ENCODE results near the gene TROAP. TPM values are rescaled to one million over a fixed set of nuclear protein-coding genes. Genes with fewer than 3 reads are reported as not detected.

Gene TROAP
- total and polyA plus RNA-seq, 9 of the 15 experiments (the other 6 are each of a cell fraction or from before 2014, with no cell fraction given), result 46.4 to 171 (median 59.8) TPM

DNA sequence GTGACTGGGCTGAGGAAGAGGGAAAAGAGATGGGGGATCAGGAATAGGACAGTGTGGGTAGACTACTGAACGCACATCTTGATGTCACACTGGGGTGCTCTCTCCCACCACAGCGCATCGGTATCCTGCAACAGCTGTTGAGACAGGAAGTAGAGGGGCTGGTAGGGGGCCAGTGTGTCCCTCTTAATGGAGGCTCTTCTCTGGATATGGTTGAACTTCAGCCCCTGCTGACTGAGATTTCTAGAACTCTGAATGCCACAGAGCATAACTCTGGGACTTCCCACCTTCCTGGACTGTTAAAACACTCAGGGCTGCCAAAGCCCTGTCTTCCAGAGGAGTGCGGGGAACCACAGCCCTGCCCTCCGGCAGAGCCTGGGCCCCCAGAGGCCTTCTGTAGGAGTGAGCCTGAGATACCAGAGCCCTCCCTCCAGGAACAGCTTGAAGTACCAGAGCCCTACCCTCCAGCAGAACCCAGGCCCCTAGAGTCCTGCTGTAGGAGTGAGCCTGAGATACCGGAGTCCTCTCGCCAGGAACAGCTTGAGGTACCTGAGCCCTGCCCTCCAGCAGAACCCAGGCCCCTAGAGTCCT, 7.1 kb downstream of the TROAP start:
- DNase-seq (ENCODE audit: extremely low read depth in 1 of 4, low spot score in 3 of 4) (no peak), ATAC-seq (no peak), FAIRE-seq (no peak)
- no peaks in the 10 kb centered on the region for H3K9me3 ChIP-seq (replicated peaks; ENCODE audit: control insufficient read depth, insufficient read depth, low read depth, low read length)
- no peak overlapping the region for H3K4me2 ChIP-seq (ENCODE audit: insufficient read depth, low read length)
- H3K4me3 ChIP-seq, result no peak overlapping the region
- TF ChIP-seq ZFP36 (IDR thresholded peaks at IDR 0.05; ENCODE audit: low read depth, low read length, partially characterized antibody) (no peak), LCOR (CRISPR knock-in tag; IDR thresholded peaks at IDR 0.05) (no peak), ZFP1 (CRISPR knock-in tag; IDR thresholded peaks at IDR 0.05) (no peak), MCM5 (IDR thresholded peaks at IDR 0.05; ENCODE audit: low read depth) (no peak), FOXK1 (CRISPR knock-in tag; IDR thresholded peaks at IDR 0.05; ENCODE audit: borderline replicate concordance) (no peak), MXI1 (IDR thresholded peaks at IDR 0.05; ENCODE audit: low read depth, low read length) (no peak), NRF1 (conservative IDR thresholded peaks at IDR 0.05 in 1 of 2, IDR thresholded peaks at IDR 0.05 in 1 of 2) (no peak)
- TF ChIP-seq, protein P1, sequence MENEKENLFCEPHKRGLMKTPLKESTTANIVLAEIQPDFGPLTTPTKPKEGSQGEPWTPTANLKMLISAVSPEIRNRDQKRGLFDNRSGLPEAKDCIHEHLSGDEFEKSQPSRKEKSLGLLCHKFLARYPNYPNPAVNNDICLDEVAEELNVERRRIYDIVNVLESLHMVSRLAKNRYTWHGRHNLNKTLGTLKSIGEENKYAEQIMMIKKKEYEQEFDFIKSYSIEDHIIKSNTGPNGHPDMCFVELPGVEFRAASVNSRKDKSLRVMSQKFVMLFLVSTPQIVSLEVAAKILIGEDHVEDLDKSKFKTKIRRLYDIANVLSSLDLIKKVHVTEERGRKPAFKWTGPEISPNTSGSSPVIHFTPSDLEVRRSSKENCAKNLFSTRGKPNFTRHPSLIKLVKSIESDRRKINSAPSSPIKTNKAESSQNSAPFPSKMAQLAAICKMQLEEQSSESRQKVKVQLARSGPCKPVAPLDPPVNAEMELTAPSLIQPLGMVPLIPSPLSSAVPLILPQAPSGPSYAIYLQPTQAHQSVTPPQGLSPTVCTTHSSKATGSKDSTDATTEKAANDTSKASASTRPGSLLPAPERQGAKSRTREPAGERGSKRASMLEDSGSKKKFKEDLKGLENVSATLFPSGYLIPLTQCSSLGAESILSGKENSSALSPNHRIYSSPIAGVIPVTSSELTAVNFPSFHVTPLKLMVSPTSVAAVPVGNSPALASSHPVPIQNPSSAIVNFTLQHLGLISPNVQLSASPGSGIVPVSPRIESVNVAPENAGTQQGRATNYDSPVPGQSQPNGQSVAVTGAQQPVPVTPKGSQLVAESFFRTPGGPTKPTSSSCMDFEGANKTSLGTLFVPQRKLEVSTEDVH (IDR thresholded peaks at IDR 0.05; ENCODE audit: low read depth, partially characterized antibody), result no peak
- TF ChIP-seq, protein P2, sequence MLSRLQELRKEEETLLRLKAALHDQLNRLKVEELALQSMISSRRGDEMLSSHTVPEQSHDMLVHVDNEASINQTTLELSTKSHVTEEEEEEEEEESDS (CRISPR knock-in tag; IDR thresholded peaks at IDR 0.05), result no peak
- H3K27me3 ChIP-seq (ENCODE audit: control insufficient read depth in 2 of 2, insufficient read depth in 2 of 2, low read length in 2 of 2), result no peaks in the 10 kb centered on the region
- no peak overlapping the region for H3K27ac ChIP-seq (ENCODE audit: extremely low read depth, low read depth, low read length)
- ChIA-PET CTCF (ENCODE audit: low intra/inter-chr PET ratio) (interaction anchor here (0.7 to 1.4 kb wide), 2 partner anchors 12 to 17 kb away, joined by 3 to 8 read pairs; partner anchors contain the start of gene DNAJC22), POLR2A (interaction anchor here (0.6 kb wide), 1 partner anchor 42 kb away, joined by 5 read pairs; no protein-coding TSS in a partner anchor)
- BruUV-seq (replicated peaks), result no TSS peak
- peaks cover 3% of the 10 kb centered on the region for H3K9me1 ChIP-seq (ENCODE audit: control insufficient read depth, insufficient read depth, low read length)
- H2AFZ ChIP-seq (ENCODE audit: low read depth, low read length), result no peak overlapping the region
- 88% methylated on average over 7 of the region's 7 CpGs for WGBS (ENCODE audit: insufficient coverage, low coverage, missing lambda C conversion rate)
- H3K79me2 ChIP-seq (ENCODE audit: control insufficient read depth, insufficient read depth, low read length), result no peaks in the 10 kb centered on the region
- peaks cover 60% of the 10 kb centered on the region; the same call in 2 of the 3 replicates for H3K36me3 ChIP-seq (ENCODE audit: control insufficient read depth, insufficient read depth, low read length)
- H3K9ac ChIP-seq (ENCODE audit: insufficient read depth in 1 of 2, low read depth in 2 of 2, low read length in 2 of 2), result no peak overlapping the region; a peak in 1 of 4 replicates
- no peaks in the 10 kb centered on the region for H4K20me1 ChIP-seq (replicated peaks; ENCODE audit: control insufficient read depth, insufficient read depth, low read length)
- H3K4me1 ChIP-seq (replicated peaks in 1 of 2; ENCODE audit: control insufficient read depth in 2 of 2, insufficient read depth in 2 of 2, low read length in 2 of 2), result peaks cover 0 to 18% of the 10 kb centered on the region in 2 experiments; a peak in 2 of 5 replicates
- intact Hi-C loops (cut with micrococcal nuclease) (no loop called here), in situ Hi-C loops (cut with MboI) (no loop called here)

Measured in K562 (cell line).